Activated gamma-delta T cell treated with Interleukin-2 at 50 U/mL for 16 hours (primary cell): ENCODE measurements around the gene MACROD2.

ENCODE experiments used
- DNase-seq: peaks from one replicate; pipeline ENCODE4 v3.0.0-alpha.2; 2020

The MACROD2 gene

GRCh38 chr20:14064333-14064732 lies 69.0 kb downstream of the MACROD2 start:
- DNase-seq = no peak

GRCh38 chr20:14064921-14065320 lies 69.6 kb downstream of the MACROD2 start:
- no peak for DNase-seq

GRCh38 chr20:14065774-14066173 lies 70.5 kb downstream of the MACROD2 start:
- DNase-seq = no peak

- no peak for DNase-seq
Measured at GRCh38 chr20:14067603-14068002, 72.3 kb downstream of the MACROD2 start.

GRCh38 chr20:14069796-14070195 lies 74.5 kb downstream of the MACROD2 start:
- no peak for DNase-seq

GRCh38 chr20:14093652-14094051 lies 98.3 kb downstream of the MACROD2 start:
- DNase-seq = no peak

- DNase-seq = no peak
Measured at GRCh38 chr20:14098261-14098660, 102.9 kb downstream of the MACROD2 start.

- no peak for DNase-seq
Measured at GRCh38 chr20:14113416-14113815, 118.1 kb downstream of the MACROD2 start.

GRCh38 chr20:14114065-14114704 lies 118.9 kb downstream of the MACROD2 start:
- DNase-seq = no peak

- DNase-seq = no peak
Measured at GRCh38 chr20:14116037-14116436, 120.7 kb downstream of the MACROD2 start.

GRCh38 chr20:14117768-14118167 lies 122.5 kb downstream of the MACROD2 start:
- no peak for DNase-seq

GRCh38 chr20:14126856-14127255 lies 131.5 kb downstream of the MACROD2 start:
- DNase-seq = no peak

- DNase-seq = no peak
Measured at GRCh38 chr20:14127514-14128223, 132.4 kb downstream of the MACROD2 start.

GRCh38 chr20:14134004-14134403 lies 138.7 kb downstream of the MACROD2 start:
- no peak for DNase-seq

- no peak for DNase-seq
Measured at GRCh38 chr20:14142171-14142570, 146.9 kb downstream of the MACROD2 start.

- DNase-seq = no peak
Measured at GRCh38 chr20:14142964-14143627, 147.8 kb downstream of the MACROD2 start.

GRCh38 chr20:14148042-14148441 lies 152.7 kb downstream of the MACROD2 start:
- no peak for DNase-seq

- DNase-seq = no peak
Measured at GRCh38 chr20:14155361-14155760, 160.0 kb downstream of the MACROD2 start.

- DNase-seq = no peak
Measured at GRCh38 chr20:14178528-14178927, 183.2 kb downstream of the MACROD2 start.

- DNase-seq = no peak
Measured at GRCh38 chr20:14178952-14179351, 183.6 kb downstream of the MACROD2 start.

- no peak for DNase-seq
Measured at GRCh38 chr20:14189794-14190402, 194.6 kb downstream of the MACROD2 start.

GRCh38 chr20:14191559-14191958 lies 196.2 kb downstream of the MACROD2 start:
- no peak for DNase-seq

- DNase-seq = no peak
Measured at GRCh38 chr20:14193443-14193842, 198.1 kb downstream of the MACROD2 start.

GRCh38 chr20:14193885-14194284 lies 198.6 kb downstream of the MACROD2 start:
- no peak for DNase-seq
